GM11168 (cell line): Measurements from ENCODE around the gene IL1RAP.

Experiments
- in situ Hi-C: fragments of 300-500 bp; cut with MboI; formaldehyde crosslinking; loops from one replicate; pipeline ENCODE4 v1.12.0; 2022; ENCODE audit warnings: low sequenced_read_pairs; ENCODE audit not compliant: unreplicated experiment

Gene IL1RAP

GRCh38 chr3:190538288-190538687 is 24.4 kb downstream of the IL1RAP start:
- in situ Hi-C loops: no loop called here

GRCh38 chr3:190539526-190539925 is 25.6 kb downstream of the IL1RAP start:
- in situ Hi-C loops: no loop called here

GRCh38 chr3:190541008-190541407 is 27.1 kb downstream of the IL1RAP start:
- in situ Hi-C loops: no loop called here

- in situ Hi-C loops: no loop called here
Measured at GRCh38 chr3:190541560-190541959, 27.7 kb downstream of the IL1RAP start.

- in situ Hi-C loops: no loop called here
Measured at GRCh38 chr3:190542846-190543245, 29.0 kb downstream of the IL1RAP start.

GRCh38 chr3:190543671-190544070 is 29.8 kb downstream of the IL1RAP start:
- in situ Hi-C loops: no loop called here

- in situ Hi-C loops: no loop called here
Measured at GRCh38 chr3:190545191-190545590, 31.3 kb downstream of the IL1RAP start.

GRCh38 chr3:190546881-190547510 is 33.1 kb downstream of the IL1RAP start:
- in situ Hi-C loops: no loop called here

- in situ Hi-C loops: no loop called here
Measured at GRCh38 chr3:190548031-190548656, 34.3 kb downstream of the IL1RAP start.

GRCh38 chr3:190552021-190552420 is 38.1 kb downstream of the IL1RAP start:
- in situ Hi-C loops: no loop called here

- in situ Hi-C loops: no loop called here
Measured at GRCh38 chr3:190552969-190553759, 39.3 kb downstream of the IL1RAP start.

- in situ Hi-C loops: no loop called here
Measured at GRCh38 chr3:190554197-190554596, 40.3 kb downstream of the IL1RAP start.

- in situ Hi-C loops: no loop called here
Measured at GRCh38 chr3:190556351-190556750, 42.5 kb downstream of the IL1RAP start.

GRCh38 chr3:190557296-190557695 is 43.4 kb downstream of the IL1RAP start:
- in situ Hi-C loops: no loop called here

GRCh38 chr3:190558316-190558715 is 44.4 kb downstream of the IL1RAP start:
- in situ Hi-C loops: no loop called here

GRCh38 chr3:190558796-190559195 is 44.9 kb downstream of the IL1RAP start:
- in situ Hi-C loops: no loop called here

GRCh38 chr3:190560013-190560895 is 46.4 kb downstream of the IL1RAP start:
- in situ Hi-C loops: no loop called here

- in situ Hi-C loops: no loop called here
Measured at GRCh38 chr3:190562866-190563510, 49.1 kb downstream of the IL1RAP start.

- in situ Hi-C loops: no loop called here
Measured at GRCh38 chr3:190564175-190564574, 50.3 kb downstream of the IL1RAP start.
